GM18951 (cell line): ENCODE data around the gene GTF2H2.
"Not testable (repeated sequence)": the region's sequence is repeated elsewhere in the genome, so short reads cannot be mapped to it uniquely, and the experiment has no call there.

Experiments
- in situ Hi-C: fragments of 300-500 bp; cut with MboI; formaldehyde crosslinking; loops from one replicate; pipeline ENCODE4 v1.12.0; 2022; ENCODE audit warnings: low sequenced_read_pairs, mixed read lengths, inconsistent platforms; ENCODE audit not compliant: unreplicated experiment

GTF2H2 gene

GRCh38 chr5:71067262-71067928, at the start of gene GTF2H2:
GTF2H2 (minus strand) TSS chr5:71067676; CDS start chr5:71062763, 4,913 bp downstream.
- in situ Hi-C loops: not testable (repeated sequence)

- in situ Hi-C loops: not testable (repeated sequence)
Observed at GRCh38 chr5:71109730-71110275, 42.3 kb upstream of the GTF2H2 start.

- in situ Hi-C loops: loop anchor here (10.0 kb wide), 1 partner anchor 1565 kb away; no protein-coding TSS in a partner anchor
Observed at GRCh38 chr5:71099996-71100395, 32.5 kb upstream of the GTF2H2 start.

- in situ Hi-C loops: loop anchor here (10.0 kb wide), 1 partner anchor 1563 kb away; no protein-coding TSS in a partner anchor
Observed at GRCh38 chr5:71097930-71098203, 30.4 kb upstream of the GTF2H2 start.

GRCh38 chr5:71097173-71097929, 29.9 kb upstream of the GTF2H2 start:
- in situ Hi-C loops: loop anchor here (10.0 kb wide), 1 partner anchor 1563 kb away; no protein-coding TSS in a partner anchor

GRCh38 chr5:71089773-71090172, 22.3 kb upstream of the GTF2H2 start:
- in situ Hi-C loops: loop anchor here (10.0 kb wide), 1 partner anchor 1555 kb away; no protein-coding TSS in a partner anchor

- in situ Hi-C loops: not testable (repeated sequence)
Observed at GRCh38 chr5:71088754-71089153, 21.3 kb upstream of the GTF2H2 start.

GRCh38 chr5:71086145-71086544, 18.7 kb upstream of the GTF2H2 start:
- in situ Hi-C loops: not testable (repeated sequence)

- in situ Hi-C loops: not testable (repeated sequence)
Observed at GRCh38 chr5:71084280-71085063, 17.0 kb upstream of the GTF2H2 start.

GRCh38 chr5:71082898-71083297, 15.4 kb upstream of the GTF2H2 start:
- in situ Hi-C loops: not testable (repeated sequence)

- in situ Hi-C loops: not testable (repeated sequence)
Observed at GRCh38 chr5:71082340-71082739, 14.9 kb upstream of the GTF2H2 start.

DNA sequence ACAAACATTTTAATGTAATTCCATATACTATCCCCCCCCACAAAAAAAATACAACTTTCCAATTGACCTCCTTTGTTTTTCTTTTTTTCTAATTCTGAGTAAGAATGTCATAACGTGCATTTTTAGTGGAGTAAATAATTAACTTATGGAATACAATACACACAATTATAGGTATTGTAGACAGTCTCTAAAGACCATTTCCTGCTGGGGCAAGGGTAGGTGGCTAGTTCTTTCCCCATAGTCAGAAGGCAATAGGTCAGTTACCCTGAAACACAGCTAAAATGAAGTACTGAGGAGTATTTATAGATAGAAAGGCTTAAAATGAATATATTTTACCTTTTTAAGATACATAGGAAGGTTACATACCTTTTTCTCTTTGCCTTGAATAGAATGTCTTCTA, 6.2 kb downstream of the GTF2H2 start:
- in situ Hi-C loops: not testable (repeated sequence)

- in situ Hi-C loops: not testable (repeated sequence)
Observed at GRCh38 chr5:71059426-71059825, 8.1 kb downstream of the GTF2H2 start.

GRCh38 chr5:71044808-71045207, 22.7 kb downstream of the GTF2H2 start:
- in situ Hi-C loops: not testable (repeated sequence)

DNA sequence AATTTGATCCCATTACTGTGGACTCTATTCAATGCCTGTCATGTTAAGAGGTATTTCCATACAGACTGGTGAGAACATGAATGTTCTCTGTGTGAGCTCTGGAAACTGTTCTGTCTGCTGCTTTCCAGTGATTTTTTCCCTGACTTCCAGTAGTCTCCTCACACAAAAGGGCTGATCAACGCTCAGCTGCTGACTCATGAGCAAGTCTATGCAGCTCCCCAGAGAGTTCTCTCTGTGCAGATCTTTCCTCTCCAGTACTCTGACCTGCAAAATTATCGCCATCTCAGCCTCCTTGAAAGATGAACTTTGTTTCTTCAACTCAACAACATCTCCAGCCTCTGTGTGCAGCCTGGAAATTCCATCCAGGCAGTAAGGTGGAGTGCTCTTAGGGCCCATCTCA, 23.3 kb downstream of the GTF2H2 start:
- in situ Hi-C loops: not testable (repeated sequence)

- in situ Hi-C loops: not testable (repeated sequence)
Observed at GRCh38 chr5:71031046-71031776, 36.3 kb downstream of the GTF2H2 start.

DNA sequence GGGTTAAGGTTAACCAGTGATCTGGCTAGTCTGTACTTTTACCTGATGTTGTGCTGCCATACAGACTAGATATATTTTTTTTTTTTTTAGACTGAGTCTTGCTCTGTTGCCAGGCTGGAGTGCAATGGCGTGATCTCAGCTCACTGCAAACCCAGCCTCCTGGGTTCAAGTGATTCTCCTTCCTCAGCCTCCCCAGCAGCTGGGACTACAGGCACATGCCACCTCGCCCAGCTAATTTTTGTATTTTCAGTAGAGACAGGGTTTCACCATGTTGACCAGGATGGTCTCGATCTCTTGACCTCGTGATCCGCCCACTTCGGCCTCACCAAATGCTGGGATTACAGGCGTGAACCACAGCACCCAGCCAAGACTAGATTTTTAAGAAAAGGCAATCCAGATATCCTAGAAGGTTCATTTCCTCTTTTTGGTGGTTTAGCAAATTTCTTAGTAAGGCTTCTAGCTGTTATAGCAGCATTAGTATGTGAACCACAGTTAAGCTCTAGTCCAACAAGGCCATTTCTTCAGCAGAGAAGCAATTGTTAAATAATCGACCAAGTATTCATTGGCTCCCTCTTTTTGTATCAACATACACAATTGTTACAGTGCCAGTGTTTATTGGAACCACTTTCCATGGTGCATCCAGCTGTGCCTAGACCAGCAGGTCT, 42.1 kb downstream of the GTF2H2 start, which contains the start of gene NAIP:
TSS of gene NAIP (minus strand) at position 51 of the 665 bp plus-strand sequence. CDS start 12,424 bp downstream, outside the sequence.
- in situ Hi-C loops: not testable (repeated sequence)

- in situ Hi-C loops: loop anchor here (25.0 kb wide), 1 partner anchor 558 kb away; no protein-coding TSS in a partner anchor
Observed at GRCh38 chr5:71020643-71021042, 46.8 kb downstream of the GTF2H2 start.
